Thymus (tissue), 11 donors: ENCODE results near the gene IRF4. TPM values are rescaled to one million over a fixed set of nuclear protein-coding genes. Genes with fewer than 3 reads are reported as not detected.

Experiments
- DNase-seq, 9 donors: peaks; one replicate each; pipeline ENCODE4 v3.0.0-alpha.2; 2013; ENCODE audit warnings: low spot score in 9 of 9, low read depth in 6 of 9, missing footprints in 1 of 9
- H3K27ac ChIP-seq, 2 donors: one replicate each; pipeline ENCODE4 v1.5.1; 2013; ENCODE audit warnings: control low read depth in 1 of 2, low read depth in 1 of 2, low read length in 1 of 2, mild to moderate bottlenecking in 1 of 2, moderate library complexity in 1 of 2
- H3K27me3 ChIP-seq, 2 donors: one replicate each; pipeline ENCODE4 v1.5.1; 2013; ENCODE audit warnings: low read length in 1 of 2; ENCODE audit not compliant: control insufficient read depth in 2 of 2, insufficient read depth in 1 of 2
- H3K36me3 ChIP-seq, 2 donors: one replicate each; pipeline ENCODE4 v1.5.1; 2013; ENCODE audit warnings: low read length in 1 of 2, mild to moderate bottlenecking in 1 of 2, moderate library complexity in 1 of 2; ENCODE audit not compliant: control insufficient read depth in 2 of 2, insufficient read depth in 2 of 2
- H3K4me1 ChIP-seq, 2 donors: one replicate each; pipeline ENCODE4 v1.5.1; 2013; ENCODE audit warnings: low read length in 2 of 2; ENCODE audit not compliant: control insufficient read depth in 2 of 2, insufficient read depth in 2 of 2
- H3K4me3 ChIP-seq, 2 donors: one replicate each; pipeline ENCODE4 v1.5.1; 2013; ENCODE audit warnings: low read length in 2 of 2, control low read depth in 1 of 2, mild to moderate bottlenecking in 1 of 2
- H3K9me3 ChIP-seq, 2 donors: one replicate each; pipeline ENCODE4 v1.5.1; 2013; ENCODE audit warnings: low read length in 1 of 2, mild to moderate bottlenecking in 1 of 2; ENCODE audit not compliant: control insufficient read depth in 2 of 2, insufficient read depth in 1 of 2
- WGBS: extraction: QIAGEN DNeasy Blood & Tissue Kit; methylation state at CpG from one replicate; pipeline ENCODE4 v1.1.7; 2013; 5-methylcytosine and 5-hydroxymethylcytosine counted together
- polyA plus RNA-seq: library from polyadenylated mRNA; stranded (reverse); fragments of 200-250 nt; gene quantifications from one replicate; pipeline ENCODE4 v1.2.3, GENCODE V29; 2013
- total RNA-seq: library from RNA; stranded (reverse); fragments of 120-200 nt; gene quantifications from one replicate; pipeline ENCODE4 v1.2.4, GENCODE V29; 2013
- donor health status: healthy.

The IRF4 gene
- total and polyA plus RNA-seq, 2 donors: 7.5 to 7.6 TPM

GRCh38 chr6:357791-358341 lies 33.7 kb upstream of the IRF4 start:
- no peak overlapping the region for H3K27ac ChIP-seq
- H3K4me3 ChIP-seq: no peak overlapping the region
- no peaks in the 10 kb centered on the region for H3K27me3 ChIP-seq
- WGBS: 91% methylated on average over 13 of the region's 13 CpGs
- H3K4me1 ChIP-seq: peaks cover 0 to 13% of the 10 kb centered on the region in 2 donors
- DNase-seq: no peak
- peaks cover 0 to 4% of the 10 kb centered on the region in 2 donors for H3K36me3 ChIP-seq
- peaks cover 0 to 34% of the 10 kb centered on the region in 2 donors for H3K9me3 ChIP-seq

DNA sequence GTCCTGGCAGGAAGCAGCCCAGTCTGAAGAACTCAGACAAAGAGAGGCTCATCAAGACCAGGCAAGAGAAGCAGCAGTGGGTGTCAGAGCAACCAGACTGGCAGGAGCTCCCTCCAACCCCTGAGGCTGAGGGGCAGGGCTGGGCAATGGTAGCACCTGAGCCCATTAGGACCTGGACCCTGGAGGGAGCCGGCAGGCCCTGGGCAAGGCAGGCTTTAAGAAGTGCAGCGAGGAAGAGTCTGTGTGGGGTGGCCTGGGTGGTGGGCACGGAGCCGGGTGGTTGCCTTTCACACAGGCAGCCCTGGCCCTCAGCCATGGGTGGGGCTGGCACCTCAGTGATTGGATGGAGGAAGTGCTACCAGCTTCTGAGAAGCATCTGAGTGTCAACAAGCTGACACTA lies 33.1 kb upstream of the IRF4 start:
- peaks cover 0 to 39% of the 10 kb centered on the region in 2 donors for H3K9me3 ChIP-seq
- H3K4me1 ChIP-seq: peaks cover 0 to 13% of the 10 kb centered on the region in 2 donors
- no peak overlapping the region for H3K4me3 ChIP-seq
- no peaks in the 10 kb centered on the region for H3K27me3 ChIP-seq
- 93% methylated on average over 4 of the region's 4 CpGs for WGBS
- peaks cover 0 to 4% of the 10 kb centered on the region in 2 donors for H3K36me3 ChIP-seq
- no peak for DNase-seq
- H3K27ac ChIP-seq: no peak overlapping the region

DNA sequence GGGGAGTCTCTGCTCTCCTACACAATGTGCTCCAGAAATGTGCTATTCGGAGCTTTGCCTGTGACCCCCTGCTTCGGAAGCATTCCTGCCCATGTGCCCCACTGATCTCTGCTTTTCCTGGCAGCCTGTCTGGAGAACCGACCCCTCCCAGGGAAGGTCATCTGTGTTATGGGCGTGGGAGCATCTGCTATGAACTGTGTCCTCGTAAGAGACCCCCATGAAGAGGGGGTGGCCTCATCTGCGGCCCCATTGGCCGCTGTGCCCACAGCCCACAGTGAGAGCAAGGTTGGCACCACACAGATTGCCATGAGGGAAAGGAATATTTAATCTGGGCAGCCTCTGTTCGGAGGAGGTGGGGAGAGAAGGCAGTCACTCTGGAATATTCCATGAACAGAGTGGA lies 32.7 kb upstream of the IRF4 start:
- no peak for DNase-seq

GRCh38 chr6:359261-360035 lies 32.1 kb upstream of the IRF4 start:
- WGBS: 90% methylated on average over 20 of the region's 20 CpGs
- Histone ChIP-seq H3K9me3 (peaks cover 0 to 46% of the 10 kb centered on the region in 2 donors), H3K27ac (no peak overlapping the region), H3K36me3 (peaks cover 0 to 4% of the 10 kb centered on the region in 2 donors), H3K4me1 (peaks cover 0 to 13% of the 10 kb centered on the region in 2 donors), H3K4me3 (no peak overlapping the region), H3K27me3 (no peaks in the 10 kb centered on the region)
- no peak for DNase-seq

More for the DNA sequence above, 32.7 kb upstream of the IRF4 start:
- Histone ChIP-seq H3K36me3 (peaks cover 0 to 4% of the 10 kb centered on the region in 2 donors), H3K27ac (no peak overlapping the region), H3K27me3 (no peaks in the 10 kb centered on the region), H3K9me3 (peaks cover 0 to 41% of the 10 kb centered on the region in 2 donors), H3K4me1 (peaks cover 0 to 13% of the 10 kb centered on the region in 2 donors), H3K4me3 (no peak overlapping the region)
- WGBS: 91% methylated on average over 8 of the region's 8 CpGs

GRCh38 chr6:360349-360748 lies 31.2 kb upstream of the IRF4 start:
- Histone ChIP-seq H3K36me3 (peaks cover 0 to 4% of the 10 kb centered on the region in 2 donors), H3K4me3 (no peak overlapping the region), H3K9me3 (peaks cover 0 to 44% of the 10 kb centered on the region in 2 donors), H3K4me1 (peaks cover 0 to 9% of the 10 kb centered on the region in 2 donors), H3K27me3 (no peaks in the 10 kb centered on the region), H3K27ac (no peak overlapping the region)
- DNase-seq: no peak
- 95% methylated on average over 5 of the region's 5 CpGs for whole genome bisulfite sequencing

DNA sequence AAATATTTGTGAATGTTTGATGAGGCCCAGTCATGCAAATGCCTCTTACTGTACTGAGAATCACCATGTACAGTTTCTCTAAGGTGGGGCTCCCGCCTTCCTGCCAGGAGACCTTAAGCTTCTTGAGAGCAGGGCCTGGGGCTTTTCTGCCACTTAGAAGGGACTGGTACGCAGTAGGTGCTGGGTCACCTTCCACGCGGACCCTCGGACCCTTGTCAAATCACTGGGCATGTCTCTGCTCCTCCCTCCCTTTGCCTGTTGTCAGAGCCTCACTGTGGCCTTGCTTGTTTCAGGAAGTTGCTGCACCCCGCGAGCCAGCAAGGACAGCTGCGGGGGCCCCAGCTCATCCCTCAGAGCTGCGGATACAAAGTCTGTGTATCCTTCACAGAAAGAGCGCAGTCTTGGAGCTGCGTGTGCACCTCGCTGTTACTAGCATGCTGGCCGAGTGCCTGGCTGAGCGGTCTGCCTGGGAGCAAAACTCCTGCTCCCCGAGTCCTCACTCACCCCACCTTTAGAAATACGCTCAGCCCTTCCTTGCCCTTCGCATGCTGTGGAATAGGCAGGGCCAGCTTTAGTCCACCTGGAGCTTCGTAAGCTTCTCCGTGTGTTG lies 30.7 kb upstream of the IRF4 start:
- H3K4me1 ChIP-seq: peaks cover 0 to 9% of the 10 kb centered on the region in 2 donors
- WGBS: 87% methylated on average over 19 of the region's 19 CpGs
- no peak overlapping the region for H3K27ac ChIP-seq
- H3K9me3 ChIP-seq: peaks cover 0 to 44% of the 10 kb centered on the region in 2 donors
- peaks cover 0 to 4% of the 10 kb centered on the region in 2 donors for H3K36me3 ChIP-seq
- no peak for DNase-seq
- no peak overlapping the region for H3K4me3 ChIP-seq
- H3K27me3 ChIP-seq: no peaks in the 10 kb centered on the region

GRCh38 chr6:361411-362132 lies 30.0 kb upstream of the IRF4 start:
- no peak for DNase-seq
- no peak overlapping the region for H3K27ac ChIP-seq

GRCh38 chr6:362231-362923 lies 29.2 kb upstream of the IRF4 start:
- WGBS: 90% methylated on average over 14 of the region's 14 CpGs
- peaks cover 0 to 4% of the 10 kb centered on the region in 2 donors for H3K36me3 ChIP-seq
- no peak overlapping the region for H3K4me3 ChIP-seq
- peaks cover 0 to 7% of the 10 kb centered on the region in 2 donors for H3K4me1 ChIP-seq
- no peaks in the 10 kb centered on the region for H3K27me3 ChIP-seq
- H3K27ac ChIP-seq: no peak overlapping the region
- DNase-seq: no peak
- H3K9me3 ChIP-seq: peaks cover 0 to 39% of the 10 kb centered on the region in 2 donors

More at GRCh38 chr6:361411-362132, 30.0 kb upstream of the IRF4 start:
- Histone ChIP-seq H3K4me1 (peaks cover 0 to 9% of the 10 kb centered on the region in 2 donors), H3K4me3 (no peak overlapping the region), H3K9me3 (peaks cover 0 to 44% of the 10 kb centered on the region in 2 donors), H3K27me3 (no peaks in the 10 kb centered on the region), H3K36me3 (peaks cover 0 to 4% of the 10 kb centered on the region in 2 donors)
- WGBS: 92% methylated on average over 16 of the region's 16 CpGs
